Fibroblast of villous mesenchyme (primary cell): ENCODE results near the gene AKTIP. TPM values are rescaled to one million over a fixed set of nuclear protein-coding genes. Genes with fewer than 3 reads are reported as not detected.

Experiments
- DNase-seq: peaks from one replicate; pipeline ENCODE4 v3.0.0-alpha.2; 2010; ENCODE audit warnings: low read depth
- H3K4me3 ChIP-seq: 2 replicates; pipeline ENCODE4 v1.5.1; 2011; ENCODE audit warnings: low read depth, mild to moderate bottlenecking, low read length
- CTCF ChIP-seq: IDR thresholded peaks from 2 replicates; pipeline ENCODE4 v1.5.1; 2012; ENCODE audit warnings: low read depth, mild to moderate bottlenecking, low read length; ENCODE audit not compliant: insufficient read depth
- small RNA-seq: library from RNA; depleted of rRNA; stranded (forward); fragments of <200 nt; gene quantifications from one replicate; pipeline ENCODE3, GENCODE V24; 2012
- total RNA-seq: library from RNA; depleted of rRNA; stranded (reverse); fragments of >200 nt; gene quantifications from 2 replicates; pipeline ENCODE4 v1.2.3, GENCODE V29; 2012

Gene AKTIP
- total RNA-seq, 1 donor, result 18.6 TPM

GRCh38 chr16:53449816-53450517 lies 53.0 kb downstream of the AKTIP start:
- no peak overlapping the region for H3K4me3 ChIP-seq
- no peak for DNase-seq
- TF ChIP-seq CTCF, result no peak

- no peak for DNase-seq
- no peak for TF ChIP-seq CTCF
- H3K4me3 ChIP-seq, result no peak overlapping the region
Measured at GRCh38 chr16:53446090-53446489, 56.9 kb downstream of the AKTIP start.

- DNase-seq, result no peak
- no peak overlapping the region for H3K4me3 ChIP-seq
- no peak for TF ChIP-seq CTCF
Measured at GRCh38 chr16:53445534-53445933, 57.5 kb downstream of the AKTIP start.

Small RNAs within 50 kb of the gene (small RNA-seq; reads per million reads assigned to genes)
- not detected for gene RNU6-1153P

Other genes starting within 250 kb of the AKTIP start
- 35.1 and 49.7 TPM in 2 replicates for gene RBL2, start 68.7 kb downstream of the AKTIP start, total RNA-seq
- gene RPGRIP1L, start 200.7 kb upstream of the AKTIP start, total RNA-seq, result 12.6 and 22.0 TPM in 2 replicates
- 101 and 157 TPM in 2 replicates for gene FTO, start 200.9 kb upstream of the AKTIP start, total RNA-seq